ENCODE results near the gene DNAJB11.
"Not testable (repeated sequence)": the region's sequence is repeated elsewhere in the genome, so short reads cannot be mapped to it uniquely, and the experiment has no call there.

DNAJB11 gene

GRCh38 chr3:186620213-186621092 lies 49.9 kb downstream of the DNAJB11 start:
- DNase-seq = no peak

GRCh38 chr3:186621894-186622650 lies 51.6 kb downstream of the DNAJB11 start:
- DNase-seq = no peak

- DNase-seq = no peak
Observed at GRCh38 chr3:186622651-186623310, 52.3 kb downstream of the DNAJB11 start.

- DNase-seq = no peak
Observed at GRCh38 chr3:186624598-186624997, 54.1 kb downstream of the DNAJB11 start.

- DNase-seq = no peak
Observed at GRCh38 chr3:186625600-186626042, 55.1 kb downstream of the DNAJB11 start.

GRCh38 chr3:186626254-186626847 lies 55.8 kb downstream of the DNAJB11 start:
- no peak for DNase-seq

- DNase-seq = no peak
Observed at GRCh38 chr3:186627852-186628414, 57.4 kb downstream of the DNAJB11 start.

GRCh38 chr3:186628756-186629155 lies 58.2 kb downstream of the DNAJB11 start:
- no peak for DNase-seq

GRCh38 chr3:186630950-186631641 lies 60.6 kb downstream of the DNAJB11 start:
- no peak for DNase-seq

- no peak for DNase-seq
Observed at GRCh38 chr3:186633481-186633880, 63.0 kb downstream of the DNAJB11 start.

- not testable (repeated sequence) for DNase-seq
Observed at GRCh38 chr3:186634207-186634606, 63.7 kb downstream of the DNAJB11 start.

Data from NCI-H1092 (cell line).